H1 (cell line): ENCODE data around the gene GRM7.

Source experiments
- CBX8 ChIP-seq: fragments of 300-800, 300-1000 bp; sonication (generic); IDR thresholded peaks from 2 replicates; pipeline ENCODE4 v1.7.1; 2016; ENCODE audit warnings: low read depth, low read length, borderline replicate concordance
- EP300 ChIP-seq, 2 experiments: IDR thresholded peaks; 1 replicate in 1 of 2; 2 replicates in 1 of 2; pipeline ENCODE4 v1.6.1; 2011 to 2012; ENCODE audit warnings: low read depth in 2 of 2, low read length in 2 of 2, mild to moderate bottlenecking in 2 of 2, borderline replicate concordance in 1 of 2, inconsistent platforms in 1 of 2, moderate library complexity in 1 of 2
- EZH2 ChIP-seq: fragments of 200-600 bp; sonication (generic); IDR thresholded peaks from 2 replicates; pipeline ENCODE4 v1.7.1; 2012; ENCODE audit warnings: low read depth, mild to moderate bottlenecking, moderate library complexity, low read length, inconsistent platforms; ENCODE audit not compliant: severe bottlenecking
- JUN ChIP-seq: IDR thresholded peaks from 2 replicates; pipeline ENCODE4 v1.6.1; 2011; ENCODE audit warnings: low read depth, mild to moderate bottlenecking, improper control_type of control experiment, low read length
- POLR2A ChIP-seq, 2 experiments: IDR thresholded peaks; 1 replicate in 1 of 2; 2 replicates in 1 of 2; pipeline ENCODE4 v1.6.1; 2011; ENCODE audit warnings: low read depth in 2 of 2, low read length in 2 of 2, mild to moderate bottlenecking in 2 of 2; ENCODE audit errors: control extremely low read depth in 1 of 2
- RNF2 ChIP-seq: fragments of 200-900, 300-1000 bp; sonication (generic); IDR thresholded peaks from 2 replicates; pipeline ENCODE4 v1.7.1; 2016; ENCODE audit warnings: borderline replicate concordance, low read depth, mild to moderate bottlenecking, antibody characterized with exemption, low read length; ENCODE audit not compliant: poor library complexity, severe bottlenecking; ENCODE audit errors: missing control alignments
- ZNF274 ChIP-seq: IDR thresholded peaks from 2 replicates; pipeline ENCODE4 v1.7.0; 2012; ENCODE audit warnings: low read length, borderline replicate concordance; ENCODE audit errors: extremely low read depth
- TF ChIP-seq, protein P1 (sequence below), 3 experiments: IDR thresholded peaks; 1 replicate in 2 of 3; 2 replicates in 1 of 3; pipeline versions ENCODE4 v1.5.1 to v1.6.1; 2011; ENCODE audit warnings: low read length in 3 of 3, mild to moderate bottlenecking in 3 of 3, inconsistent platforms in 2 of 3, low read depth in 1 of 3, moderate library complexity in 1 of 3; ENCODE audit not compliant: insufficient read depth in 1 of 3; ENCODE audit errors: control extremely low read depth in 1 of 3
- TF ChIP-seq, protein P2 (sequence below): IDR thresholded peaks from 2 replicates; pipeline ENCODE4 v1.6.1; 2012; ENCODE audit warnings: inconsistent platforms

DNA sequence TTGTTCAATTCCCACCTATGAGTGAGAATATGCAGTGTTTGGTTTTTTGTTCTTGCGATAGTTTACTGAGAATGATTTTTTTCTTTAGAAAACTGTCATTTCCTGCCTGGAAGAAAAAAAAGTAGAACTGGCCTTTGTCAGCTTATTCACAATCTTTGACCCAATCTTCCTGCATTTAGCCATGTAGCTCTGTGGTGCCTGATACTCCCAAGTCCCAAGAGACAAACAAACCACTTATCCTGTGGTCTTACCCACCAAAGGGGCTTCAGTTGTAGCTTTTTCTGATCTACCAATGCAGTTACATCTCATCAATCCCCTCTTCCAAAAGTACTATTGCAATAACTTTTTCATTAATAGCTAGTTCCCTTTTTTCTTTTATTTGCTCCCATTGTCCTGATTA is 444.6 kb downstream of the GRM7 start:
- TF ChIP-seq EP300 (IDR thresholded peaks at IDR 0.05; ENCODE audit: borderline replicate concordance in 1 of 2, low read depth in 2 of 2, low read length in 2 of 2) (no peak), RNF2 (no peak), EZH2 (no peak), POLR2A (IDR thresholded peaks at IDR 0.05; ENCODE audit: control extremely low read depth in 1 of 2, low read depth in 2 of 2, low read length in 2 of 2) (no peak), ZNF274 (no peak), JUN (no peak), CBX8 (no peak)
- TF ChIP-seq, protein P1, sequence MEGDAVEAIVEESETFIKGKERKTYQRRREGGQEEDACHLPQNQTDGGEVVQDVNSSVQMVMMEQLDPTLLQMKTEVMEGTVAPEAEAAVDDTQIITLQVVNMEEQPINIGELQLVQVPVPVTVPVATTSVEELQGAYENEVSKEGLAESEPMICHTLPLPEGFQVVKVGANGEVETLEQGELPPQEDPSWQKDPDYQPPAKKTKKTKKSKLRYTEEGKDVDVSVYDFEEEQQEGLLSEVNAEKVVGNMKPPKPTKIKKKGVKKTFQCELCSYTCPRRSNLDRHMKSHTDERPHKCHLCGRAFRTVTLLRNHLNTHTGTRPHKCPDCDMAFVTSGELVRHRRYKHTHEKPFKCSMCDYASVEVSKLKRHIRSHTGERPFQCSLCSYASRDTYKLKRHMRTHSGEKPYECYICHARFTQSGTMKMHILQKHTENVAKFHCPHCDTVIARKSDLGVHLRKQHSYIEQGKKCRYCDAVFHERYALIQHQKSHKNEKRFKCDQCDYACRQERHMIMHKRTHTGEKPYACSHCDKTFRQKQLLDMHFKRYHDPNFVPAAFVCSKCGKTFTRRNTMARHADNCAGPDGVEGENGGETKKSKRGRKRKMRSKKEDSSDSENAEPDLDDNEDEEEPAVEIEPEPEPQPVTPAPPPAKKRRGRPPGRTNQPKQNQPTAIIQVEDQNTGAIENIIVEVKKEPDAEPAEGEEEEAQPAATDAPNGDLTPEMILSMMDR (IDR thresholded peaks at IDR 0.05; ENCODE audit: control extremely low read depth in 1 of 3, insufficient read depth in 1 of 3, low read depth in 1 of 3, low read length in 3 of 3) = no peak
- TF ChIP-seq, protein P2, sequence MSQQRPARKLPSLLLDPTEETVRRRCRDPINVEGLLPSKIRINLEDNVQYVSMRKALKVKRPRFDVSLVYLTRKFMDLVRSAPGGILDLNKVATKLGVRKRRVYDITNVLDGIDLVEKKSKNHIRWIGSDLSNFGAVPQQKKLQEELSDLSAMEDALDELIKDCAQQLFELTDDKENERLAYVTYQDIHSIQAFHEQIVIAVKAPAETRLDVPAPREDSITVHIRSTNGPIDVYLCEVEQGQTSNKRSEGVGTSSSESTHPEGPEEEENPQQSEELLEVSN = no peak
